HCEC 1CT (cell line): Measurements from ENCODE around the gene CADM2.

Source experiments
- DNase-seq: peaks from one replicate; pipeline ENCODE4 v3.0.0-alpha.2; 2017

The CADM2 gene

DNA sequence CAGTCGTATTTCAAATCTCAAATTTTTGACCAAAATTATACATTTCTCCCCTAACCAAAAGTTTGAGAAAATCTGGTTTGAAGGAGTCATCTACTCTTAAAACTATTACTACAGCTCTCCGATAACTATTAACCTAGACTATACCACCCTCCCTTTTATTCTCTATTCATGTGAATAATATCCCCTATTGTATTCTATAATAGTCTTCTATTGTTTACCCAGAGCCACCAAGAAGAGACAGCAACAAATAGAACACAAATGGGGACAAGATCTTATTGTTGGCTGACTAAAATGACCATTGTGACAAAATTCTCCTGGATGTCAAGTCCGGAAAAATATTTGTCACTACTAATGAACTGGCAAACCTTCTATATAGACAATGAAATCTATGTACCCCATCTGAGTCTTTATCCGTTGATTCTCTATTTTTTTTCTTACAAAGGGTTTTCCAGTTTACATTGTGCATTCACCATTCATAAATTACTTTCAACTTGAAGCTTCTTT is 618.0 kb downstream of the CADM2 start:
- DNase-seq, result no peak

GRCh38 chr3:85584779-85585356 is 626.1 kb downstream of the CADM2 start:
- no peak for DNase-seq

GRCh38 chr3:85586018-85586417 is 627.2 kb downstream of the CADM2 start:
- DNase-seq, result no peak

GRCh38 chr3:85589145-85589544 is 630.4 kb downstream of the CADM2 start:
- no peak for DNase-seq

DNA sequence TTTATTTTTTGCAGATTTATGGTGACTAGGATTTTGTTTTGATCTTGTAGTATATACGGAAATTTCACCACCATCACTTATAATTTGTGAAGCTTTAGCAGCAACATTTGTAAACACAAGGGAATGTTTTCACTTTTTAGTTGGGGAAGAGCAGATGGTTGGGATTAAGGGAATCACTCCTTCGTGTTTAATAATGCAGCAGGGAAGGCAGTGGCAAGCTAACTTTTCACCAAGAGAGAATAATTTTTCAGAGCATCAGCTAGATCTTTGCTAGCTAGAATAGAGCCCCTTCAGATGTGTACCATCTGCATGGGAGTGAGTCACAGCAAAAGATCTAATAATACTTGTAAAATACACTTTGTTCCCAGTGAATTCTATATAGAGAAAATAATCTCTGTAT is 632.7 kb downstream of the CADM2 start:
- no peak for DNase-seq

DNA sequence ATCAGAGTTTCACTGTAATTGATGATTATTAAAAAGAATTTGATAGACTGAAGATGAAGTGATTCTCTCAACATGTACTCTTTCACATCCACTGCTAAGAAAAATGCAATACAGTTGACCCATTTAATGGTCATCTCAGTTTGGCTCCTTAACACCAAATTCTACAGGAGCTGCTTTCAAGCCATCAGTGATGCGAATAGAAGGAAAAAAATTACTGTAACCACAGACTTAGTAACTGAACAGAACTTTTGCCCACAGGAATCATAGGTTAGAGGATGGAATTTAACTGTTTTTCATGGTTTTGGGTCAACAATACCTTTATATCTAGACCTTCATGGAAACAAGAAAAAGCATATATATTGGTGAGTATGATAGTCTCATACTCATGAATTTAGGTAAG is 633.5 kb downstream of the CADM2 start:
- no peak for DNase-seq

- no peak for DNase-seq
Measured at GRCh38 chr3:85594676-85595075, 635.9 kb downstream of the CADM2 start.

DNA sequence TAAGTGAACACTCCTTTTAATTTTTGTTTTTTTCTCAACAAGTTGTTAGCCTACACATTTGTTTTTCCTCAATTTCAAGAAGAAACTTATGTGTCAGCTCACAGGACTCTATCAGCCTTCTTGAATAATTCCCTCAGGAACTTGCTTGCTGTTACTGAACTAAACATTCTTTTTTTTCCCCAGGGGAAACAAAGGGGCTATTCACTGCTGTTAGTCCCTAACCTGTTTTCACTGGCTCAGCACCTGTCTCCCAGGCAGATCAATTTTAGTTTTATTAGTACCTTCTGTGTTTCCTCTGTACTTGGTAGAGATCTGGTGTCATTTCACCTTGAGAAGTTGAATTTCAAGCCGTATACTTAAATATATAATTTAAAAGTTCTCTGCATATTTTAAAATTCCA is 644.6 kb downstream of the CADM2 start:
- DNase-seq, result no peak

DNA sequence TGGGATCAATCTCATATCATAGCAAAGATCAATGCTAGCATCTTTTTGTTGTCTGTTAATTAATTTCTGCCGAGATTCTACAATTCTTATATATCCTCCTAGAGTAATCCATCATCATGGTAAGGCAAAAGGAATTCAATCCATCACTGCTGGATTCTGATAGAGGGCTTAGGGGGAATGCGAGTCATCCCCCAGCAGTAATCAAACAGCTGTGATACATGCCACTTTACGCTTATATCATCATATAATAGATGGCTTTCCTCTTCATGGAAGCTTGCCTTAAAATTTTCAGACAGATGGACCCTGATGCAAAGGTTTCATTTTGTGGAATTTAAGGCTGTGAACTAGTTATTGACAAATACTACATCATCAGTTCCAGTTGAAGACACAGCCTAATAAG is 645.9 kb downstream of the CADM2 start:
- DNase-seq, result no peak

- no peak for DNase-seq
Measured at GRCh38 chr3:85605066-85605465, 646.3 kb downstream of the CADM2 start.

GRCh38 chr3:85626662-85627061 is 667.9 kb downstream of the CADM2 start:
- DNase-seq, result no peak

- no peak for DNase-seq
Measured at GRCh38 chr3:85627932-85628331, 669.1 kb downstream of the CADM2 start.

DNA sequence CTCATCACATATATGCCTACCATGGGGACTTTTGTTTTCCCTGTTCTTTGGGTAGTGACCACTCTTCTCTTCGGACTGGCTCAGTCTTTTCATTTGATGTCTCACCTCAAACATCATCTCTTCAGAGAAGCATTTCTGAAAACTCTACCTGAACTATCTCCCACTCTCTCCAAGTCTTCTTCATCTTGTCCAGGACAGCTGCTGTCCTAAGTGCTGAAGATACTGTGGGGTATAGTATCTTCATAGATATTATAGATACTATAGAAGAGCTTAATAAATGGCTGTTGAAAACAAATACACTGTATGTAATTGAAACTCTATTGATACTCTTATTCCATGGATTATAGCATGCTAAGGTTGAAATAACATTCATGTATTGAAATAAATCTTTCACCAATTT is 672.3 kb downstream of the CADM2 start:
- DNase-seq, result no peak

GRCh38 chr3:85632921-85633320 is 674.1 kb downstream of the CADM2 start:
- no peak for DNase-seq

DNA sequence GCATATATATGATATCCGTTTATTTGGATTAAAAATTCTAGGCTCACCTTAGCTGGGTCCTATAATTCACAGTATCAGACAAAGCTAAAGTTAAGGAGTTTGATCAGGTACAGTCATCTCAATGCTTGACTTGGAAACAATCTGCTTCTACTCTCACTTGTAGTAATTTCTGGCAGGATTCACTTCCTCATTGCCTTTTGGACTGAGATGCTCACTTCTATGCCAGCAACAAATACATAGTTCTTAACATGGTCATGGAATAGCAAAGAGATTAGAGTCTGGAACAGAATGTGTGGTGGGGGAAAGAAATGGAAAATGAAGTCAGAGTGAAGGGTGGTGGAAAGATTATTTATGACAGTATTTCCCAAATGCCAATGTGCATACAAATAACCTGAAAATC is 693.6 kb downstream of the CADM2 start:
- no peak for DNase-seq

GRCh38 chr3:85660451-85660850 is 701.7 kb downstream of the CADM2 start:
- no peak for DNase-seq

GRCh38 chr3:85662462-85662861 is 703.7 kb downstream of the CADM2 start:
- no peak for DNase-seq

DNA sequence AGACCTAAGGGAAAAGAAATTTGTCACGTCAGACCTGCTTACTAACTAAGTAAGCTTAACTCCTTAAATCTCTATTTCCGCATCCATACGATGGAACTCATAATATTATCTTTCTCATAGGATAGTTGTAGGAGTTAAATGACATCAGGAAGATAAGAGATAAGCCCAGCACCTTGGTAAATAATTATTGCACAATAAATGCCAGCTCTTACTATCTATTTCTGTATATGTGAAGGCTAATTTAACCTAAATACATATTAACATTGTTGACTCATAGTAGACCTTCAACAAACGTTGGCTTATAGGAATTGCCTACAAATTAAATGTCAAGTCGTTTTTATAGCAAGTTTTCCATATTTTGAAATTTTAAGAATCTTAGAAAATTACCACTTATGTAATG is 709.0 kb downstream of the CADM2 start:
- DNase-seq, result no peak

DNA sequence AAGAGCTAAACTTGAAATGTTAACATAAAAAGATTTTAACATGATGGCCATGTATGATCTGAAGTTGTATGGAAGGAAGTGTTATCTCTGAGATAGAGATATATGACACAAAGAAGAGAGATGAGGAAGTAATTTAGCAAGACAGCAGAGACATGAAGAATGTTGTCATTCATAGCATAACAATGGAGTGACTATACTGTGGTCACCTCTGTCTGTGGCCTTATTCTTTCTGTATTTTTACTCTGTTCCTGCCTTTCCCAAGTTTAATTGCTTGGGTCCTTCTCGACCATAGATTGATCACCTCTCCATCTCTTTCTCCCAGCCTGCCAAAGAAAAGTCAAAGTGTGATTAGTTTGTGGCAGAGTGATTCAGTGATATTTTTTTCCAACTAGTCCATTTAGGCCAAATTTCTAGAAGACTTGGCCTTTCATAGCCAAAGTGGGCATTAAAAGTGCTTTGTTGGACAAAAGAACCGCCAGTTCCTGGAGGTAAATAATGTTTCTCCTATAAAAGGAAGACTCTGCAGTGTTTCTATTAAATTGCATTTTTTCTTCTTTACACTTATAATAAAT is 711.9 kb downstream of the CADM2 start:
- no peak for DNase-seq

GRCh38 chr3:85672761-85673160 is 714.0 kb downstream of the CADM2 start:
- no peak for DNase-seq

DNA sequence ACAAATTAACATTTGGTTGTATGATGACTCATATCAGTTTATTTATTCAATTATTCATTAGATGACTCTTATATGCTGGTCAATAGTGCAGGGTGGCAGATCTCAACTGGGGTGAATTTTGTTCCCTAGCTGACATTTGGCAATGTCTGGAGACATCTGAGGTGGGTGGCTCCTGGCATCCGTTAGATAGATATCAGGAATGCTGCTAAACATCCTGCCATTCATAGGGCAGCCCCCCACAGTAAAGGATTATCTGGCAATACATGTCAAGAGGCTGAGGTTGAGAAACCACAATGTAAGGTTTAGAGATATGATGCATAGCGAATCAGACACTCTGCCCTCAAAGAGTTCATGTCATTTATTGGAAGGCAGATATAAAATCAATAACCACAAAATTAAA is 719.9 kb downstream of the CADM2 start:
- DNase-seq, result no peak

DNA sequence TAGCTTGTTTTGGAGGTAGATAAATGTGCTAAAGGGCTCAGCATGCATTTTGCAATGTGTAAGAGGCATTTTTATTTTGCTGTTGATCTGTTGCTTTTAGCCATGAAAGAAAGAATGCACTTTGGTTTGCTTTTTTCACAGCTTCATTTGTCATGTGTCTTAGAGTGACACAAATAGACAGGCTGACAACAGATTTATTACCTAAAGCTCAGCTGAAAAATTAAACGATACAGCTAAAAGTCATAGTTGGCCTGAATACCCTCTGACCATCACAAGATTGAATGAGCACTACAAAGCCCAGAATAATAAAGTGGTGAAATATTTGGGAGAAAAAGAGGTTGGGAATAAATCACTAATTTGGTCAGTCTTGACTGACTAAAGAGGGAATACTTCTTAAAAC is 723.1 kb downstream of the CADM2 start:
- no peak for DNase-seq

DNA sequence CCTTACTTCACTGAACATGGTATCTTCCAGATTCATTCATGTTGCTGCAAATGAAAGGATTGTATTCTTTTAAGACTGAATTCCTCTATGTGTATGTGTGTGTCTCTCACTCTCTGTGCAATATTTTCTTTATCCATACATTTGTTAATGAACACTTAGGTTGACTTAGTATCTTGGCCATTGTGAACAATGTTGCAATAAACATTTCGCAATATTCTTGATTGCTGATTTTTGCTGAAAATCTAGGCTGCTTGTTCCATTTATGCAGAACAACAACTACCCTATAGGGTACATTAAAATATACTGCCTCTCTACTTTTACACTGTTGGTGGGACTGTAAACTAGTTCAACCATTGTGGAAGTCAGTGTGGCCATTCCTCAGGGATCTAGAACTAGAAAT is 732.4 kb downstream of the CADM2 start:
- no peak for DNase-seq

- no peak for DNase-seq
Measured at GRCh38 chr3:85697156-85697555, 738.4 kb downstream of the CADM2 start.

DNA sequence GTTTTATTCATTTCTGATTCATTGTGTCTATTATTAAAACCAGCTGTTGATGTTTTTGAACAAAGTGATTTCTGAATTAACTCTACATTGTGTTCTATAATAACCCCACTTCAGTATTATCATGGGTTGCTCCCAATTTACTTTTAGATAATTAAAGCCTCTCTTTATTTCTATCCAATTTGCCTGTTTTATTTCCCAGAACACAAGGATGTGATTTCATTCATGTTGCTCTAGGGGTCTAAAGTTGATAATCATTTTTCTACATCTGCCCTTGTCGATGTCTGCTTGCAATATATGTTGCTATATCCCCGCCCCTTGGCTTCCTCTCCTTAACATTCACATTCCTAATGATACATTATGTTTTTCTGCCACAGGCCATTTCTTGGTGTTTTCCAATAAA is 747.3 kb downstream of the CADM2 start:
- no peak for DNase-seq
